ENCODE results near the gene TSPAN13. TPM values are rescaled to one million over a fixed set of nuclear protein-coding genes. Genes with fewer than 3 reads are reported as not detected.

The TSPAN13 gene
- polyA plus RNA-seq = 281 and 315 TPM in 2 replicates
- polyA minus RNA-seq = 173 and 201 TPM in 2 replicates

DNA sequence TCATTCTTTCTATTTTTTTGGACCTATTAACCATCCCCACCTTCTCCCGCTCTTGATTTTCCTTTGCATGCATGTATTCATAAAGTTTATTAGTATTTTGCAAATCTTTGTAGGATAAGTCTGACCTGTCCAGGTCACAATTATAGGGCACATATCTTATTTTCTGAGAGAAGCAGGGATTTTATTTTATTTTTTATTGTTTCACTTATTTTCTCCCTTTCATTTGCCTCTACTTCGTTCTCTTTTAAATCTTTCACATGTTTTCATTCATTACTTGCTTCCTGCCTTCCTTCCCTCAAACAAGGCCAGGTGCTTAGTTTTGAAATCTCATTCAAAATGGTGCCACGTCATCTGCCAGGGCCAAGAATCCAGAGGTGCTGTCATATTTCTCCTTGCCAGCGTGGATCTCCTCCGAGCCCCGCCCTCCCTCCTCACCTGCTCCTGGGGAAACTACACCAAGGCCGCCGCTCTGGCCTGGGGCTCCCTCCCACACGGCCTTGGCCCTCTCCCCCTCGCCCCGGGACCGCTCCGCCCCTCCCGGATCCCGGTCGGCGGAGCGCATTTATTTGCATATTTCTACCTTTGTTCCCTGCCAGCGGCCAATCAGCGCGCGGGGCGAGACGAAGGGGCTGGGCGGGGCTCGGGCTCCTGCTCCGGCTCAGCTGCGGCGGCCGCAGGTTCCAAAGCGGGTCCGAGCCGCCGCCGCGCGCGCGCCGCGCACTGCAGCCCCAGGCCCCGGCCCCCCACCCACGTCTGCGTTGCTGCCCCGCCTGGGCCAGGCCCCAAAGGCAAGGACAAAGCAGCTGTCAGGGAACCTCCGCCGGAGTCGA, at the start of gene TSPAN13:
TSS of gene TSPAN13 (plus strand) at position 654 of the 830 bp plus-strand sequence. CDS start 213 bp downstream, outside the sequence.
- peak within 1 kb of the TSS; percentile 90 for H3K27ac ChIP-seq (ENCODE audit: low read length)
- H2AFZ ChIP-seq (ENCODE audit: low read depth, low read length) = peak within 1 kb of the TSS; percentile 77
- peak within 1 kb of the TSS; percentile 92 for H3K9ac ChIP-seq (ENCODE audit: low read length)
- no peaks in the 10 kb centered on the region for H3K36me3 ChIP-seq (ENCODE audit: insufficient read depth, low read length)
- TF ChIP-seq, protein P1, sequence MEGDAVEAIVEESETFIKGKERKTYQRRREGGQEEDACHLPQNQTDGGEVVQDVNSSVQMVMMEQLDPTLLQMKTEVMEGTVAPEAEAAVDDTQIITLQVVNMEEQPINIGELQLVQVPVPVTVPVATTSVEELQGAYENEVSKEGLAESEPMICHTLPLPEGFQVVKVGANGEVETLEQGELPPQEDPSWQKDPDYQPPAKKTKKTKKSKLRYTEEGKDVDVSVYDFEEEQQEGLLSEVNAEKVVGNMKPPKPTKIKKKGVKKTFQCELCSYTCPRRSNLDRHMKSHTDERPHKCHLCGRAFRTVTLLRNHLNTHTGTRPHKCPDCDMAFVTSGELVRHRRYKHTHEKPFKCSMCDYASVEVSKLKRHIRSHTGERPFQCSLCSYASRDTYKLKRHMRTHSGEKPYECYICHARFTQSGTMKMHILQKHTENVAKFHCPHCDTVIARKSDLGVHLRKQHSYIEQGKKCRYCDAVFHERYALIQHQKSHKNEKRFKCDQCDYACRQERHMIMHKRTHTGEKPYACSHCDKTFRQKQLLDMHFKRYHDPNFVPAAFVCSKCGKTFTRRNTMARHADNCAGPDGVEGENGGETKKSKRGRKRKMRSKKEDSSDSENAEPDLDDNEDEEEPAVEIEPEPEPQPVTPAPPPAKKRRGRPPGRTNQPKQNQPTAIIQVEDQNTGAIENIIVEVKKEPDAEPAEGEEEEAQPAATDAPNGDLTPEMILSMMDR (IDR thresholded peaks at IDR 0.05; ENCODE audit: poor library complexity, severe bottlenecking) = no peak
- TF ChIP-seq RAD21 (conservative IDR thresholded peaks at IDR 0.05) (no peak), EZH2 (IDR thresholded peaks at IDR 0.05; ENCODE audit: borderline replicate concordance, insufficient read depth, low read length, poor library complexity, severe bottlenecking) (no peak), SMC3 (conservative IDR thresholded peaks at IDR 0.05; ENCODE audit: poor library complexity) (no peak), POLR2AphosphoS5 (IDR thresholded peaks at IDR 0.05) (peak; percentile 78), EP300 (conservative IDR thresholded peaks at IDR 0.05; ENCODE audit: poor library complexity, severe bottlenecking) (peak; percentile 43), MXI1 (conservative IDR thresholded peaks at IDR 0.05; ENCODE audit: poor library complexity, severe bottlenecking) (no peak), TAF1 (IDR thresholded peaks at IDR 0.05; ENCODE audit: low read depth) (peak; percentile 62)
- TF ChIP-seq, protein P2, sequence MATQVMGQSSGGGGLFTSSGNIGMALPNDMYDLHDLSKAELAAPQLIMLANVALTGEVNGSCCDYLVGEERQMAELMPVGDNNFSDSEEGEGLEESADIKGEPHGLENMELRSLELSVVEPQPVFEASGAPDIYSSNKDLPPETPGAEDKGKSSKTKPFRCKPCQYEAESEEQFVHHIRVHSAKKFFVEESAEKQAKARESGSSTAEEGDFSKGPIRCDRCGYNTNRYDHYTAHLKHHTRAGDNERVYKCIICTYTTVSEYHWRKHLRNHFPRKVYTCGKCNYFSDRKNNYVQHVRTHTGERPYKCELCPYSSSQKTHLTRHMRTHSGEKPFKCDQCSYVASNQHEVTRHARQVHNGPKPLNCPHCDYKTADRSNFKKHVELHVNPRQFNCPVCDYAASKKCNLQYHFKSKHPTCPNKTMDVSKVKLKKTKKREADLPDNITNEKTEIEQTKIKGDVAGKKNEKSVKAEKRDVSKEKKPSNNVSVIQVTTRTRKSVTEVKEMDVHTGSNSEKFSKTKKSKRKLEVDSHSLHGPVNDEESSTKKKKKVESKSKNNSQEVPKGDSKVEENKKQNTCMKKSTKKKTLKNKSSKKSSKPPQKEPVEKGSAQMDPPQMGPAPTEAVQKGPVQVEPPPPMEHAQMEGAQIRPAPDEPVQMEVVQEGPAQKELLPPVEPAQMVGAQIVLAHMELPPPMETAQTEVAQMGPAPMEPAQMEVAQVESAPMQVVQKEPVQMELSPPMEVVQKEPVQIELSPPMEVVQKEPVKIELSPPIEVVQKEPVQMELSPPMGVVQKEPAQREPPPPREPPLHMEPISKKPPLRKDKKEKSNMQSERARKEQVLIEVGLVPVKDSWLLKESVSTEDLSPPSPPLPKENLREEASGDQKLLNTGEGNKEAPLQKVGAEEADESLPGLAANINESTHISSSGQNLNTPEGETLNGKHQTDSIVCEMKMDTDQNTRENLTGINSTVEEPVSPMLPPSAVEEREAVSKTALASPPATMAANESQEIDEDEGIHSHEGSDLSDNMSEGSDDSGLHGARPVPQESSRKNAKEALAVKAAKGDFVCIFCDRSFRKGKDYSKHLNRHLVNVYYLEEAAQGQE (IDR thresholded peaks at IDR 0.05; ENCODE audit: borderline replicate concordance) = no peak
- H3K4me3 ChIP-seq (ENCODE audit: low read length) = peak within 1 kb of the TSS; percentile 84
- no peaks in the 10 kb centered on the region for H3K9me2 ChIP-seq (ENCODE audit: insufficient read depth, low read length)
- H4K20me1 ChIP-seq (ENCODE audit: insufficient read depth) = no peaks in the 10 kb centered on the region
- peaks cover 37% of the 10 kb centered on the region for H3K79me2 ChIP-seq (replicated peaks; ENCODE audit: insufficient read depth, low read length)
- no peaks in the 10 kb centered on the region for H3K9me3 ChIP-seq (ENCODE audit: low read length)
- H3K4me2 ChIP-seq (ENCODE audit: low read length) = peak within 1 kb of the TSS; percentile 98
- no peaks in the 10 kb centered on the region for H3F3A ChIP-seq (ENCODE audit: insufficient read depth, low read length, poor library complexity, severe bottlenecking)
- no peaks in the 10 kb centered on the region for H3K27me3 ChIP-seq (ENCODE audit: insufficient read depth, low read depth, low read length)

DNA sequence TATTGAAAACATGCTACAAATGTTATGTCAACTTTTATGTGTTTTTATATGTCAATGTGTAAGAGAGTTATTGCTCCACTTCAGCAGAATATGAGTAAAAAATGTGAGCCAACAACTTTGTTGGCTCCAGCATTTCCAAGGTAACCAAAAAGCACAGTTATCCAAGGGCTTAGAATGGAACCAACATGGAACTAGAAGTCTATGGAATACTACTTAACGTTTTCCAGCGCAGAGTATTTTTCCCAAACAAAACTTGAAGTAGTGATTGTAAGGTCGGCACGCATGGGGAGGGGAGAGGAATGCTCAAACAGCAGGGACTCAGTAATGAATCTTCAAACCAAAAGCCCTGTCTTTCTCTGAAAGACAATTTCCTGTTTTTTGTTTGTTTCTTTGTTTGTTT, 45.0 kb upstream of the TSPAN13 start:
- H3K36me3 ChIP-seq (ENCODE audit: insufficient read depth, low read length) = no peaks in the 10 kb centered on the region
- H3K9me2 ChIP-seq (ENCODE audit: insufficient read depth, low read length) = no peaks in the 10 kb centered on the region
- H3K4me2 ChIP-seq (ENCODE audit: low read length) = no peak overlapping the region
- H3F3A ChIP-seq (ENCODE audit: insufficient read depth, low read length, poor library complexity, severe bottlenecking) = no peaks in the 10 kb centered on the region
- no peaks in the 10 kb centered on the region for H3K27me3 ChIP-seq (ENCODE audit: insufficient read depth, low read depth, low read length)
- H3K9ac ChIP-seq (ENCODE audit: low read length) = no peak overlapping the region
- no peak overlapping the region for H3K27ac ChIP-seq (ENCODE audit: low read length)
- no peaks in the 10 kb centered on the region for H4K20me1 ChIP-seq (ENCODE audit: insufficient read depth)
- no peaks in the 10 kb centered on the region for H3K9me3 ChIP-seq (ENCODE audit: low read length)
- TF ChIP-seq MXI1 (conservative IDR thresholded peaks at IDR 0.05; ENCODE audit: poor library complexity, severe bottlenecking) (no peak), EP300 (conservative IDR thresholded peaks at IDR 0.05; ENCODE audit: poor library complexity, severe bottlenecking) (no peak), EZH2 (IDR thresholded peaks at IDR 0.05; ENCODE audit: borderline replicate concordance, insufficient read depth, low read length, poor library complexity, severe bottlenecking) (no peak), SMC3 (conservative IDR thresholded peaks at IDR 0.05; ENCODE audit: poor library complexity) (no peak), RAD21 (conservative IDR thresholded peaks at IDR 0.05) (no peak), POLR2AphosphoS5 (IDR thresholded peaks at IDR 0.05) (no peak), TAF1 (IDR thresholded peaks at IDR 0.05; ENCODE audit: low read depth) (no peak)
- TF ChIP-seq, protein P2 (IDR thresholded peaks at IDR 0.05; ENCODE audit: borderline replicate concordance) = no peak
- TF ChIP-seq, protein P1 (IDR thresholded peaks at IDR 0.05; ENCODE audit: poor library complexity, severe bottlenecking) = no peak
- no peak overlapping the region for H3K4me3 ChIP-seq (ENCODE audit: low read length)
- no peaks in the 10 kb centered on the region for H3K79me2 ChIP-seq (replicated peaks; ENCODE audit: insufficient read depth, low read length)
- H2AFZ ChIP-seq (ENCODE audit: low read depth, low read length) = no peak overlapping the region

Data from neural cell (in vitro differentiated cells).